Panc1 (cell line): ENCODE data around the gene OPA1. TPM values are rescaled to one million over a fixed set of nuclear protein-coding genes. Genes with fewer than 3 reads are reported as not detected.

Experiments
- ATAC-seq: fragments of 200-7000 bp; cut with Tn5 transposase; 2 replicates; pipeline ENCODE4 v1.9.1; 2020; ENCODE audit warnings: mild to moderate bottlenecking, moderate library complexity
- BruUV-seq: library from RNA; stranded (reverse); fragments of 400-500 nt; replicated peaks from 2 replicates; lab custom pipeline; 2021; lab: Mats Ljungman, UMichigan
- CTCF ChIA-PET: fragments of 300-600 bp; sonication (Branson Sonifier 250); formaldehyde crosslinking; loops from one replicate; lab custom pipeline; 2022; ENCODE audit warnings: antibody characterized with exemption; lab: Charles Lee
- POLR2A ChIA-PET: fragments of 300-600 bp; sonication (Branson Sonifier 250); formaldehyde crosslinking; loops from one replicate; lab custom pipeline; 2022; ENCODE audit warnings: antibody characterized with exemption; lab: Charles Lee
- DNase-seq: peaks from one replicate; pipeline ENCODE4 v3.0.0-alpha.2; 2010; ENCODE audit warnings: low read depth, low spot score
- H3K27ac ChIP-seq: 2 replicates; pipeline ENCODE4 v1.5.1; 2011; ENCODE audit warnings: mild to moderate bottlenecking, low read length, inconsistent platforms
- H3K27me3 ChIP-seq: fragments of 200-500 bp; sonication (Bioruptor generic); 2 replicates; pipeline ENCODE4 v1.6.0; 2014; ENCODE audit warnings: low read length, inconsistent platforms; ENCODE audit not compliant: control insufficient read depth, insufficient read depth
- H3K36me3 ChIP-seq: fragments of 200-500 bp; sonication (Bioruptor generic); 2 replicates; pipeline ENCODE4 v1.5.1; 2014; ENCODE audit warnings: inconsistent platforms, mild to moderate bottlenecking, low read length, moderate library complexity; ENCODE audit not compliant: control insufficient read depth, insufficient read depth
- H3K4me1 ChIP-seq: 2 replicates; pipeline ENCODE4 v1.5.1; 2011; ENCODE audit warnings: inconsistent platforms, mild to moderate bottlenecking, low read length, moderate library complexity; ENCODE audit not compliant: control insufficient read depth, insufficient read depth
- H3K4me3 ChIP-seq, 2 experiments: 2 replicates each; pipeline ENCODE4 v1.5.1; 2011 to 2012; ENCODE audit warnings: low read depth in 2 of 2, low read length in 2 of 2, mild to moderate bottlenecking in 2 of 2, inconsistent platforms in 1 of 2, moderate library complexity in 1 of 2
- H3K9me3 ChIP-seq: fragments of 200-500 bp; sonication (Bioruptor generic); 2 replicates; pipeline ENCODE4 v1.5.1; 2014; ENCODE audit warnings: low read depth, mild to moderate bottlenecking, inconsistent platforms, low read length, moderate library complexity; ENCODE audit not compliant: control insufficient read depth, insufficient read depth
- POLR2AphosphoS5 ChIP-seq: IDR thresholded peaks from 2 replicates; pipeline ENCODE4 v1.6.1; 2012; ENCODE audit warnings: mild to moderate bottlenecking, low read depth, low read length, moderate library complexity
- SIN3A ChIP-seq: IDR thresholded peaks from 2 replicates; pipeline ENCODE4 v1.6.1; 2012; ENCODE audit warnings: low read depth, mild to moderate bottlenecking, low read length, moderate library complexity, borderline replicate concordance; ENCODE audit not compliant: insufficient read depth
- TCF7L2 ChIP-seq: IDR thresholded peaks from 2 replicates; pipeline ENCODE4 v1.6.1; 2011; ENCODE audit warnings: mild to moderate bottlenecking, low read depth, low read length, inconsistent platforms
- in situ Hi-C: cut with HindIII; loops from 2 replicates; pipeline ENCODE4 v1.10.0; 2016; ENCODE audit warnings: low sequenced_read_pairs, low pct_unique_long_range_greater_than_20kb
- intact Hi-C: fragments of 100-400 bp; cut with micrococcal nuclease; formaldehyde crosslinking; loops from one replicate; pipeline ENCODE4 v1.10.0; 2022; ENCODE audit not compliant: unreplicated experiment
- total RNA-seq: library from RNA; stranded (reverse); gene quantifications from one replicate; pipeline ENCODE4 v1.2.1, GENCODE V29; 2021; ENCODE audit not compliant: unreplicated experiment
- TF ChIP-seq, protein P1 (sequence below): fragments of 450-650 bp; IDR thresholded peaks from 2 replicates; pipeline ENCODE4 v1.5.1; 2017; ENCODE audit warnings: mild to moderate bottlenecking
- TF ChIP-seq, protein P2 (sequence below), 2 experiments: IDR thresholded peaks; 2 replicates each; pipeline ENCODE4 v1.6.1; 2011 to 2012; ENCODE audit warnings: low read depth in 2 of 2, control low read depth in 1 of 2, low read length in 1 of 2, mild to moderate bottlenecking in 1 of 2, moderate library complexity in 1 of 2; ENCODE audit not compliant: insufficient read depth in 1 of 2

OPA1 gene
- total RNA-seq, 1 experiment from 2014 or later: 109 TPM

DNA sequence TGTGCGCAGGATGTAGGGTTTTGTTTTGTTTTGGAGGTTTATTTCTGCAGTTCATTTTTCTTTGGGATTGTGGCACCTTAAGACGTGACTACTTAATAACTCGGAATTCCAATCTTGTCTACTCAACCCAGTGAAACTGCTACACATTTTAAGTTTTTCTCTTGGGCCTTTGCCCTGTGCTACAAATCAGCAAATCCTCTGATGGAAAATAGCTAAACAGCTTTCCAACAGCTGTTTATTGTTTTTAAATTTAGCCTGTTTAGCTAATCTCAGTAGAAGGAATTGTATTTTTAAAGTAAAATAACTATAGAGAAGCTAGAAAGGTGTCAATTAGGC lies 48.4 kb downstream of the OPA1 start:
- H3K4me1 ChIP-seq: no peaks in the 10 kb centered on the region
- in situ Hi-C loops (no loop called here), intact Hi-C loops (no loop called here)
- ChIA-PET CTCF (no interaction called here), POLR2A (no interaction called here)
- H3K9me3 ChIP-seq: no peaks in the 10 kb centered on the region
- TF ChIP-seq POLR2AphosphoS5 (no peak), TCF7L2 (no peak), SIN3A (no peak)
- TF ChIP-seq, protein P1, sequence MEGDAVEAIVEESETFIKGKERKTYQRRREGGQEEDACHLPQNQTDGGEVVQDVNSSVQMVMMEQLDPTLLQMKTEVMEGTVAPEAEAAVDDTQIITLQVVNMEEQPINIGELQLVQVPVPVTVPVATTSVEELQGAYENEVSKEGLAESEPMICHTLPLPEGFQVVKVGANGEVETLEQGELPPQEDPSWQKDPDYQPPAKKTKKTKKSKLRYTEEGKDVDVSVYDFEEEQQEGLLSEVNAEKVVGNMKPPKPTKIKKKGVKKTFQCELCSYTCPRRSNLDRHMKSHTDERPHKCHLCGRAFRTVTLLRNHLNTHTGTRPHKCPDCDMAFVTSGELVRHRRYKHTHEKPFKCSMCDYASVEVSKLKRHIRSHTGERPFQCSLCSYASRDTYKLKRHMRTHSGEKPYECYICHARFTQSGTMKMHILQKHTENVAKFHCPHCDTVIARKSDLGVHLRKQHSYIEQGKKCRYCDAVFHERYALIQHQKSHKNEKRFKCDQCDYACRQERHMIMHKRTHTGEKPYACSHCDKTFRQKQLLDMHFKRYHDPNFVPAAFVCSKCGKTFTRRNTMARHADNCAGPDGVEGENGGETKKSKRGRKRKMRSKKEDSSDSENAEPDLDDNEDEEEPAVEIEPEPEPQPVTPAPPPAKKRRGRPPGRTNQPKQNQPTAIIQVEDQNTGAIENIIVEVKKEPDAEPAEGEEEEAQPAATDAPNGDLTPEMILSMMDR: no peak
- TF ChIP-seq, protein P2, sequence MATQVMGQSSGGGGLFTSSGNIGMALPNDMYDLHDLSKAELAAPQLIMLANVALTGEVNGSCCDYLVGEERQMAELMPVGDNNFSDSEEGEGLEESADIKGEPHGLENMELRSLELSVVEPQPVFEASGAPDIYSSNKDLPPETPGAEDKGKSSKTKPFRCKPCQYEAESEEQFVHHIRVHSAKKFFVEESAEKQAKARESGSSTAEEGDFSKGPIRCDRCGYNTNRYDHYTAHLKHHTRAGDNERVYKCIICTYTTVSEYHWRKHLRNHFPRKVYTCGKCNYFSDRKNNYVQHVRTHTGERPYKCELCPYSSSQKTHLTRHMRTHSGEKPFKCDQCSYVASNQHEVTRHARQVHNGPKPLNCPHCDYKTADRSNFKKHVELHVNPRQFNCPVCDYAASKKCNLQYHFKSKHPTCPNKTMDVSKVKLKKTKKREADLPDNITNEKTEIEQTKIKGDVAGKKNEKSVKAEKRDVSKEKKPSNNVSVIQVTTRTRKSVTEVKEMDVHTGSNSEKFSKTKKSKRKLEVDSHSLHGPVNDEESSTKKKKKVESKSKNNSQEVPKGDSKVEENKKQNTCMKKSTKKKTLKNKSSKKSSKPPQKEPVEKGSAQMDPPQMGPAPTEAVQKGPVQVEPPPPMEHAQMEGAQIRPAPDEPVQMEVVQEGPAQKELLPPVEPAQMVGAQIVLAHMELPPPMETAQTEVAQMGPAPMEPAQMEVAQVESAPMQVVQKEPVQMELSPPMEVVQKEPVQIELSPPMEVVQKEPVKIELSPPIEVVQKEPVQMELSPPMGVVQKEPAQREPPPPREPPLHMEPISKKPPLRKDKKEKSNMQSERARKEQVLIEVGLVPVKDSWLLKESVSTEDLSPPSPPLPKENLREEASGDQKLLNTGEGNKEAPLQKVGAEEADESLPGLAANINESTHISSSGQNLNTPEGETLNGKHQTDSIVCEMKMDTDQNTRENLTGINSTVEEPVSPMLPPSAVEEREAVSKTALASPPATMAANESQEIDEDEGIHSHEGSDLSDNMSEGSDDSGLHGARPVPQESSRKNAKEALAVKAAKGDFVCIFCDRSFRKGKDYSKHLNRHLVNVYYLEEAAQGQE (IDR thresholded peaks at IDR 0.05; ENCODE audit: insufficient read depth in 1 of 2, low read depth in 2 of 2, low read length in 1 of 2): no peak
- H3K27ac ChIP-seq: no peak overlapping the region
- DNase-seq (no peak), ATAC-seq (no peak)
- BruUV-seq: no TSS peak
- H3K36me3 ChIP-seq: peaks cover 62% of the 10 kb centered on the region
- no peaks in the 10 kb centered on the region for H3K27me3 ChIP-seq
- no peak overlapping the region for H3K4me3 ChIP-seq

DNA sequence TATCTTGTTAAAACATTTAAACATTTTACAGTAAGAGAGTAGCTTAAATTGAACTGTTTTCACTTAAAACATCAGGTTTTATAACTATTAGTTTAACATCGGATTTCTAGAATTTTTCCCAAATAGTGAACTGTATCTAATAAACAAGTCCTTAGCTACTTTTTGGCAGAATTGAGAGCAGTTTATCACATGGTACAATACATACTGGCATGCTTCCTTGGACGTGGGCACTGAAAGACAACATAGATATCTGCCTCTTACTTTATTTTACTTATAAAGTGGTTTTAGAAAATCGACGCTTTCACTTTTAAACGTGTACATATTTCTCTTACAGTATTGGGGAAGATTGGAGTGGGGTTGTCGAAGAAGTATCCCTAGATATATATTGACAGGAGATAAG lies 52.8 kb downstream of the OPA1 start:
- DNase-seq: no peak
- ChIA-PET CTCF (no interaction called here), POLR2A (no interaction called here)
- no peak for ATAC-seq
- no TSS peak for BruUV-seq
- Histone ChIP-seq H3K4me3 (no peak overlapping the region), H3K27me3 (no peaks in the 10 kb centered on the region), H3K9me3 (no peaks in the 10 kb centered on the region), H3K27ac (no peak overlapping the region), H3K36me3 (peaks cover 67% of the 10 kb centered on the region), H3K4me1 (no peaks in the 10 kb centered on the region)
- in situ Hi-C loops: no loop called here
- TF ChIP-seq, protein P2 (IDR thresholded peaks at IDR 0.05; ENCODE audit: insufficient read depth in 1 of 2, low read depth in 2 of 2, low read length in 1 of 2): no peak
- no peak for TF ChIP-seq SIN3A
- TF ChIP-seq, protein P1: no peak
- intact Hi-C loops: no loop called here
